Kidney tubule cell (primary cell): ENCODE data around the gene PEAK1.

Experiments
- DNase-seq: peaks from one replicate; pipeline ENCODE4 v3.0.0-alpha.2; 2018; ENCODE audit warnings: low spot score

The PEAK1 gene

GRCh38 chr15:77126529-77127326 lies 293.2 kb downstream of the PEAK1 start:
- DNase-seq, result no peak

GRCh38 chr15:77123854-77124253 lies 296.1 kb downstream of the PEAK1 start:
- DNase-seq, result no peak

- DNase-seq, result no peak
These were observed 297.3 kb downstream of the PEAK1 start for GRCh38 chr15:77122576-77122975.

- no peak for DNase-seq
These were observed 298.3 kb downstream of the PEAK1 start for GRCh38 chr15:77121599-77121998.

- no peak for DNase-seq
These were observed 299.3 kb downstream of the PEAK1 start for GRCh38 chr15:77120576-77120975.

- DNase-seq, result no peak
These were observed 300.5 kb downstream of the PEAK1 start for GRCh38 chr15:77119446-77119845.

GRCh38 chr15:77118882-77119321 lies 301.0 kb downstream of the PEAK1 start:
- DNase-seq, result peak; percentile 65

- DNase-seq, result no peak
These were observed 304.7 kb downstream of the PEAK1 start for GRCh38 chr15:77115179-77115578.

- DNase-seq, result no peak
These were observed 306.9 kb downstream of the PEAK1 start for GRCh38 chr15:77112838-77113504.

GRCh38 chr15:77111789-77112188 lies 308.1 kb downstream of the PEAK1 start:
- DNase-seq, result no peak

GRCh38 chr15:77107531-77108355 lies 312.2 kb downstream of the PEAK1 start:
- DNase-seq, result peak; percentile 58

GRCh38 chr15:77107068-77107467 lies 312.8 kb downstream of the PEAK1 start:
- no peak for DNase-seq

GRCh38 chr15:77104155-77104554 lies 315.7 kb downstream of the PEAK1 start:
- peak; percentile 20 for DNase-seq

GRCh38 chr15:77099741-77100463 lies 320.0 kb downstream of the PEAK1 start:
- DNase-seq, result no peak

GRCh38 chr15:77098572-77098971 lies 321.3 kb downstream of the PEAK1 start:
- no peak for DNase-seq

GRCh38 chr15:77097921-77098320 lies 322.0 kb downstream of the PEAK1 start:
- DNase-seq, result no peak

GRCh38 chr15:77097248-77097721 lies 322.6 kb downstream of the PEAK1 start:
- no peak for DNase-seq

- no peak for DNase-seq
These were observed 323.4 kb downstream of the PEAK1 start for GRCh38 chr15:77096541-77096940.

- no peak for DNase-seq
These were observed 323.8 kb downstream of the PEAK1 start for GRCh38 chr15:77096138-77096537.

- no peak for DNase-seq
These were observed 325.4 kb downstream of the PEAK1 start for GRCh38 chr15:77094397-77095030.

- no peak for DNase-seq
These were observed 326.5 kb downstream of the PEAK1 start for GRCh38 chr15:77093436-77093835.
